Type B pancreatic cell (in vitro differentiated cells): ENCODE results near the gene SPTB. TPM values are rescaled to one million over a fixed set of nuclear protein-coding genes. Genes with fewer than 3 reads are reported as not detected.

Experiments used
- DNase-seq: peaks from one replicate; pipeline ENCODE4 v3.0.0; 2021; ENCODE audit warnings: mixed read lengths; ENCODE audit not compliant: unreplicated experiment; ENCODE audit errors: extremely low spot score
- H3K27ac Mint-ChIP-seq: 2 replicates; pipeline ENCODE4 v1.8.0; 2021; ENCODE audit warnings: mild to moderate bottlenecking, mixed read lengths
- H3K27me3 Mint-ChIP-seq: 2 replicates; pipeline ENCODE4 v1.8.0; 2021; ENCODE audit warnings: mixed read lengths
- H3K36me3 Mint-ChIP-seq: 2 replicates; pipeline ENCODE4 v1.8.0; 2021; ENCODE audit warnings: mixed read lengths
- H3K4me1 Mint-ChIP-seq: one replicate; pipeline ENCODE4 v1.8.0; 2021; ENCODE audit warnings: mixed read lengths; ENCODE audit not compliant: unreplicated experiment
- H3K4me3 Mint-ChIP-seq: 2 replicates; pipeline ENCODE4 v1.8.0; 2021; ENCODE audit warnings: mild to moderate bottlenecking, mixed read lengths
- H3K9me3 Mint-ChIP-seq: 2 replicates; pipeline ENCODE4 v1.8.0; 2021; ENCODE audit warnings: mixed read lengths
- CTCF ChIP-seq: fragments of 200-600 bp; sonication (generic); conservative IDR thresholded peaks from 2 replicates; pipeline ENCODE4 v1.5.0; 2021; ENCODE audit warnings: antibody characterized with exemption, mild to moderate bottlenecking
- total RNA-seq: library from RNA; stranded (reverse); gene quantifications from 2 replicates; pipeline ENCODE4 v1.2.1, GENCODE V29; 2021; ENCODE audit warnings: low replicate concordance

Gene SPTB
- total RNA-seq, 1 donor from 2014 or later, result 3.8 TPM

GRCh38 chr14:64801046-64801445, 78.7 kb downstream of the SPTB start:
- H3K4me1 Mint-ChIP-seq, result no peaks in the 10 kb centered on the region
- H3K27me3 Mint-ChIP-seq, result no peaks in the 10 kb centered on the region
- no peak overlapping the region for H3K27ac Mint-ChIP-seq
- DNase-seq, result no peak
- no peak overlapping the region for H3K4me3 Mint-ChIP-seq
- H3K36me3 Mint-ChIP-seq, result no peaks in the 10 kb centered on the region
- TF ChIP-seq CTCF, result no peak
- H3K9me3 Mint-ChIP-seq, result no peaks in the 10 kb centered on the region

- no peaks in the 10 kb centered on the region for H3K36me3 Mint-ChIP-seq
Observed at GRCh38 chr14:64800000-64800399, 79.7 kb downstream of the SPTB start.

GRCh38 chr14:64799555-64799954, 80.2 kb downstream of the SPTB start:
- H3K27me3 Mint-ChIP-seq, result no peaks in the 10 kb centered on the region
- DNase-seq, result no peak
- TF ChIP-seq CTCF, result no peak
- H3K27ac Mint-ChIP-seq, result no peak overlapping the region
- H3K4me1 Mint-ChIP-seq, result no peaks in the 10 kb centered on the region
- H3K36me3 Mint-ChIP-seq, result no peaks in the 10 kb centered on the region
- H3K4me3 Mint-ChIP-seq, result no peak overlapping the region
- no peaks in the 10 kb centered on the region for H3K9me3 Mint-ChIP-seq

More at GRCh38 chr14:64800000-64800399, 79.7 kb downstream of the SPTB start:
- Mint-ChIP-seq H3K4me3 (no peak overlapping the region), H3K9me3 (no peaks in the 10 kb centered on the region), H3K27ac (no peak overlapping the region), H3K27me3 (no peaks in the 10 kb centered on the region), H3K4me1 (no peaks in the 10 kb centered on the region)
- TF ChIP-seq CTCF, result peak; percentile 57
- no peak for DNase-seq

DNA sequence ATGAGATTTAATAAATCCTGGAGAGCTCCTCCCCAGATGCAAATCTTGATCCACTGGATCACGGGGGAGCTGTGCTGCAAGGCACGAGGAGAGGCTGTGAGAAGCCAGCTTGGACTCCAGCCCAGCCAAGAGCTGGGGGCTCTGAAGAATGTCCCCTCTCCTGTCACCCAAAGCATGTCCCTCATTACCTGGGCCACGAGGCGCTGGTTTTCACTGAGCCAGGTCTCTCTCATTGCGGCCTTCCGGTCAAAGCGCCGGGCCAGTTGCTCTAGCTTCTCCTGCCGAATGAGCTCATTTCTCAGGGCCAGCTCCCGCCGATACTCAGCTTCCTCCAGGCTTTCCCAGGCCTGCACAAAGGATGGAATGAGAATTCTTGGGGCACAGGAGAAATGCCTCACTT, 83.3 kb downstream of the SPTB start:
- H3K4me3 Mint-ChIP-seq, result no peak overlapping the region
- no peak overlapping the region for H3K27ac Mint-ChIP-seq
- H3K4me1 Mint-ChIP-seq, result no peaks in the 10 kb centered on the region
- no peak for TF ChIP-seq CTCF
- H3K27me3 Mint-ChIP-seq, result no peaks in the 10 kb centered on the region
- no peaks in the 10 kb centered on the region for H3K9me3 Mint-ChIP-seq
- no peak for DNase-seq
- H3K36me3 Mint-ChIP-seq, result no peaks in the 10 kb centered on the region

DNA sequence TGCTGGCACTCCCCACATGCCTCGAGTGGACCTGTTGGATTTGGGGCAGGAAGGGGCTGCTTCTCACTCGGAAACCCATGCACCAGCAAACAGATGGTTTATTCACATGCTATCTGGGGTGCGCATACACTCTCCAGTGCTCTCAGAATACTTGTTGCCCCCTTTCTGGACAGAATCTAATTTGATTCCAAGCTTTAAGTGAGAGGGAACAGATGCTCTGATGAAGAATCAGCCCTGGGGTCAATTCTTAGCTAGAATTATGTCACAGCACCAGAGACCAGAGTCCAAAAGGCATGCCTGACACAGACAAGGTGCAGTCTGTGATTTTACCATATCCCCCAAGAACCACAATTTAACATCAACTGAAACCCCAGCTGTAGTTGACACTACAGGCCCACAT, 83.8 kb downstream of the SPTB start:
- H3K9me3 Mint-ChIP-seq, result no peaks in the 10 kb centered on the region
- no peak overlapping the region for H3K4me3 Mint-ChIP-seq
- H3K27ac Mint-ChIP-seq, result no peak overlapping the region
- TF ChIP-seq CTCF, result no peak
- no peaks in the 10 kb centered on the region for H3K36me3 Mint-ChIP-seq
- no peaks in the 10 kb centered on the region for H3K27me3 Mint-ChIP-seq
- H3K4me1 Mint-ChIP-seq, result no peaks in the 10 kb centered on the region
- DNase-seq, result no peak

DNA sequence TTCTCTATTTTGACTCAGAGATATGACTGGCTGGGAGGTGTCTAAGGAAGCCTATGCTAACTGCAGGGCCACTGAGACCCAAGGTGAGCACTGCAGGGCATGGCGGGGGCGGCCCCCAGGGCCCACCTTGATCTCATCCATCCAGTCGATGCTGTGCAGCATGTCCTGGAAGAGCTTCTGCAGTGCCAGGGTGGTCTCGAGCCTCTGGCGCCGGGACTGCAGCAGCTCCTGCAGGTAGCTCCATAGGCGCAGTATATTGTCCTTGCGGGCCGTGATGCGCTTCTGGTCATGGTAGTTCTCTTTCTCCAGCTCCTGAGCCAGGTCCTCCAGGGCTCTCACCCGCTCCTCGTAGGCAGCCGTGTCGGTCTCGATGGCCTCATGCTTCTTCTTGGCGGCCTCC, 84.5 kb downstream of the SPTB start:
- Mint-ChIP-seq H3K4me1 (peaks cover 2% of the 10 kb centered on the region), H3K9me3 (no peaks in the 10 kb centered on the region), H3K27ac (no peak overlapping the region), H3K27me3 (no peaks in the 10 kb centered on the region), H3K4me3 (no peak overlapping the region), H3K36me3 (no peaks in the 10 kb centered on the region)
- no peak for TF ChIP-seq CTCF
- DNase-seq, result no peak
